ENCODE results near the gene LRRK1. TPM values are rescaled to one million over a fixed set of nuclear protein-coding genes. Genes with fewer than 3 reads are reported as not detected.

Gene LRRK1
- polyA plus RNA-seq, 1 of the 3 experiments (the other 2 are of a cell fraction): 6.9 TPM

DNA sequence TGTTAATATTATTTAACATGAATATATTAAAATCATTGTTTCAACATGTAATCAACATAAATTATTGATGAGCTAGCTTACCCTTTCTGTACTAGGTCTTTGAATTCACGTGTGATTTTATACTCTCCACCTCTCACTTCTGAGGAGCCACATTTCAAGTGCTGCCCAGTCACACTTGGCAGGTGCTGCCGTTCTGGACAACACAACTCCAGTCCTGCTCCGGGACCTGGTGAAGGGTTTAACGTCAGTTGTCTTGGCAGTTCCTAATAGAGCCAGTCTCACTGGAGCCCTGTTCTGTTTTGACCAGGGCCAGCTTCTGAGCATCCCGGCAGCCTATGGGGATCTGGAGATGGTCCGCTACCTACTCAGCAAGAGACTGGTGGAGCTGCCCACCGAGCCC lies 64.1 kb downstream of the LRRK1 start:
- no peak overlapping the region for H3K4me2 ChIP-seq
- no peaks in the 10 kb centered on the region for H3K9me3 ChIP-seq
- H3K9me2 ChIP-seq: no peaks in the 10 kb centered on the region
- H3K79me2 ChIP-seq (ENCODE audit: insufficient read depth): no peaks in the 10 kb centered on the region
- 92% methylated on average over 5 of the region's 7 CpGs for WGBS (ENCODE audit: low lambda C conversion rate)
- H3K27me3 ChIP-seq (ENCODE audit: insufficient read depth): no peaks in the 10 kb centered on the region
- no peaks in the 10 kb centered on the region for H3F3A ChIP-seq (replicated peaks; ENCODE audit: insufficient read depth)
- H3K27ac ChIP-seq (ENCODE audit: low read depth in 2 of 2, low read length in 1 of 2): no peak overlapping the region
- POLR2A ChIA-PET: no interaction called here
- H3K4me1 ChIP-seq (ENCODE audit: control insufficient read depth in 1 of 2, insufficient read depth in 2 of 2, low read depth in 1 of 2, low read length in 1 of 2): no peaks in the 10 kb centered on the region; a peak in 1 of 4 replicates
- H3K36me3 ChIP-seq (replicated peaks in 1 of 2; ENCODE audit: control insufficient read depth in 1 of 2, insufficient read depth in 2 of 2, low read length in 1 of 2): no peaks in the 10 kb centered on the region
- no peaks in the 10 kb centered on the region for H4K20me1 ChIP-seq (ENCODE audit: insufficient read depth)
- CTCF ChIA-PET: interaction anchor here (0.6 to 6.6 kb wide), 4 partner anchors 15 to 356 kb away, joined by 3 to 42 read pairs (median 4); no protein-coding TSS in a partner anchor
- no peak for TF ChIP-seq TCF12 (IDR thresholded peaks at IDR 0.05)
- no peak for TF ChIP-seq SIN3A (IDR thresholded peaks at IDR 0.05; ENCODE audit: borderline replicate concordance, low read depth, low read length)
- no peak for TF ChIP-seq FOXM1 (IDR thresholded peaks at IDR 0.05; ENCODE audit: low read depth)
- TF ChIP-seq, protein P1, sequence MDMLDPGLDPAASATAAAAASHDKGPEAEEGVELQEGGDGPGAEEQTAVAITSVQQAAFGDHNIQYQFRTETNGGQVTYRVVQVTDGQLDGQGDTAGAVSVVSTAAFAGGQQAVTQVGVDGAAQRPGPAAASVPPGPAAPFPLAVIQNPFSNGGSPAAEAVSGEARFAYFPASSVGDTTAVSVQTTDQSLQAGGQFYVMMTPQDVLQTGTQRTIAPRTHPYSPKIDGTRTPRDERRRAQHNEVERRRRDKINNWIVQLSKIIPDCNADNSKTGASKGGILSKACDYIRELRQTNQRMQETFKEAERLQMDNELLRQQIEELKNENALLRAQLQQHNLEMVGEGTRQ (IDR thresholded peaks at IDR 0.05; ENCODE audit: borderline replicate concordance, low read depth, low read length): no peak
- TF ChIP-seq MEF2A (IDR thresholded peaks at IDR 0.05; ENCODE audit: borderline replicate concordance, low read depth): no peak
- TF ChIP-seq RCOR1 (IDR thresholded peaks at IDR 0.05; ENCODE audit: low read length): no peak
- no peak for TF ChIP-seq FOSL2 (IDR thresholded peaks at IDR 0.05; ENCODE audit: borderline replicate concordance, low read depth)
- no peak for TF ChIP-seq RXRA (IDR thresholded peaks at IDR 0.05; ENCODE audit: borderline replicate concordance, low read depth)
- TF ChIP-seq ELF1 (IDR thresholded peaks at IDR 0.05): no peak
- no peak for TF ChIP-seq FOXJ3 (CRISPR knock-in tag; IDR thresholded peaks at IDR 0.05)
- TF ChIP-seq CHD2 (IDR thresholded peaks at IDR 0.05; ENCODE audit: low read length, partially characterized antibody): no peak
- TF ChIP-seq GABPA (IDR thresholded peaks at IDR 0.05; ENCODE audit: low read depth): no peak
- DNase-seq: no peak
- no peak overlapping the region for H3K4me3 ChIP-seq (ENCODE audit: low read depth in 2 of 2, low read length in 1 of 2)
- no peak overlapping the region for H3K9ac ChIP-seq
- H2AFZ ChIP-seq (ENCODE audit: low read depth): no peak overlapping the region

DNA sequence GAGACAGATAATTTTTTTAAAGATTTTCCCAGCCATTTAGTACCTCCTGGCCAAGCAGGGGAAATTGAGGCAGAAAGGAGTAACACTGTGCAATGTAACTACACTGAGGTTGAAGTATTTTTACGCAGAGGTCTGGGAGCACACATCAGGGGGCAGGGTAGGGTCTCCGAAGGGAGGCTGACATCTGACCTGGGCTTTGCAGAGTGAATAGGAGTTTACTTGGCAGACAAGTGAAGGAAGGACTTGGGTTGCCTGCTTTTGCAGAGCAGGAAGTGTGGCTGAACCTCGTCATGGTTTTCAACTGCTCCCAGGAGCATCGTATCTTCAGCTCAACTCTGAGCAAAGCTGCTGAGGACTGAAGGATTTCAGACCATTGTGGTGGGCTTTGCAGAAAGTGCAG lies 66.2 kb downstream of the LRRK1 start:
- H3F3A ChIP-seq (replicated peaks; ENCODE audit: insufficient read depth): no peaks in the 10 kb centered on the region
- H3K27me3 ChIP-seq (ENCODE audit: insufficient read depth): no peaks in the 10 kb centered on the region
- DNase-seq: no peak
- no peak overlapping the region for H2AFZ ChIP-seq (ENCODE audit: low read depth)
- H3K36me3 ChIP-seq (replicated peaks in 1 of 2; ENCODE audit: control insufficient read depth in 1 of 2, insufficient read depth in 2 of 2, low read length in 1 of 2): peaks cover 0 to 2% of the 10 kb centered on the region in 2 experiments
- no peak overlapping the region for H3K4me2 ChIP-seq
- CTCF ChIA-PET: interaction anchor here (6.6 kb wide), 1 partner anchor 22 kb away, joined by 42 read pairs; no protein-coding TSS in a partner anchor
- H3K79me2 ChIP-seq (ENCODE audit: insufficient read depth): no peaks in the 10 kb centered on the region
- POLR2A ChIA-PET: no interaction called here
- TF ChIP-seq RCOR1 (IDR thresholded peaks at IDR 0.05; ENCODE audit: low read length): no peak
- TF ChIP-seq, protein P2, sequence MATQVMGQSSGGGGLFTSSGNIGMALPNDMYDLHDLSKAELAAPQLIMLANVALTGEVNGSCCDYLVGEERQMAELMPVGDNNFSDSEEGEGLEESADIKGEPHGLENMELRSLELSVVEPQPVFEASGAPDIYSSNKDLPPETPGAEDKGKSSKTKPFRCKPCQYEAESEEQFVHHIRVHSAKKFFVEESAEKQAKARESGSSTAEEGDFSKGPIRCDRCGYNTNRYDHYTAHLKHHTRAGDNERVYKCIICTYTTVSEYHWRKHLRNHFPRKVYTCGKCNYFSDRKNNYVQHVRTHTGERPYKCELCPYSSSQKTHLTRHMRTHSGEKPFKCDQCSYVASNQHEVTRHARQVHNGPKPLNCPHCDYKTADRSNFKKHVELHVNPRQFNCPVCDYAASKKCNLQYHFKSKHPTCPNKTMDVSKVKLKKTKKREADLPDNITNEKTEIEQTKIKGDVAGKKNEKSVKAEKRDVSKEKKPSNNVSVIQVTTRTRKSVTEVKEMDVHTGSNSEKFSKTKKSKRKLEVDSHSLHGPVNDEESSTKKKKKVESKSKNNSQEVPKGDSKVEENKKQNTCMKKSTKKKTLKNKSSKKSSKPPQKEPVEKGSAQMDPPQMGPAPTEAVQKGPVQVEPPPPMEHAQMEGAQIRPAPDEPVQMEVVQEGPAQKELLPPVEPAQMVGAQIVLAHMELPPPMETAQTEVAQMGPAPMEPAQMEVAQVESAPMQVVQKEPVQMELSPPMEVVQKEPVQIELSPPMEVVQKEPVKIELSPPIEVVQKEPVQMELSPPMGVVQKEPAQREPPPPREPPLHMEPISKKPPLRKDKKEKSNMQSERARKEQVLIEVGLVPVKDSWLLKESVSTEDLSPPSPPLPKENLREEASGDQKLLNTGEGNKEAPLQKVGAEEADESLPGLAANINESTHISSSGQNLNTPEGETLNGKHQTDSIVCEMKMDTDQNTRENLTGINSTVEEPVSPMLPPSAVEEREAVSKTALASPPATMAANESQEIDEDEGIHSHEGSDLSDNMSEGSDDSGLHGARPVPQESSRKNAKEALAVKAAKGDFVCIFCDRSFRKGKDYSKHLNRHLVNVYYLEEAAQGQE (IDR thresholded peaks at IDR 0.05; ENCODE audit: low read depth, low read length): no peak
- TF ChIP-seq, protein P3, sequence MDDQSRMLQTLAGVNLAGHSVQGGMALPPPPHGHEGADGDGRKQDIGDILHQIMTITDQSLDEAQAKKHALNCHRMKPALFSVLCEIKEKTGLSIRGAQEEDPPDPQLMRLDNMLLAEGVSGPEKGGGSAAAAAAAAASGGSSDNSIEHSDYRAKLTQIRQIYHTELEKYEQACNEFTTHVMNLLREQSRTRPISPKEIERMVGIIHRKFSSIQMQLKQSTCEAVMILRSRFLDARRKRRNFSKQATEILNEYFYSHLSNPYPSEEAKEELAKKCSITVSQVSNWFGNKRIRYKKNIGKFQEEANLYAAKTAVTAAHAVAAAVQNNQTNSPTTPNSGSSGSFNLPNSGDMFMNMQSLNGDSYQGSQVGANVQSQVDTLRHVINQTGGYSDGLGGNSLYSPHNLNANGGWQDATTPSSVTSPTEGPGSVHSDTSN (IDR thresholded peaks at IDR 0.05): no peak
- no peak for TF ChIP-seq TEAD4 (IDR thresholded peaks at IDR 0.05; ENCODE audit: borderline replicate concordance, insufficient read depth)
- TF ChIP-seq GABPA (IDR thresholded peaks at IDR 0.05; ENCODE audit: low read depth): no peak
- no peak for TF ChIP-seq SMC3 (IDR thresholded peaks at IDR 0.05; ENCODE audit: low read depth, low read length)
- TF ChIP-seq, protein P4, sequence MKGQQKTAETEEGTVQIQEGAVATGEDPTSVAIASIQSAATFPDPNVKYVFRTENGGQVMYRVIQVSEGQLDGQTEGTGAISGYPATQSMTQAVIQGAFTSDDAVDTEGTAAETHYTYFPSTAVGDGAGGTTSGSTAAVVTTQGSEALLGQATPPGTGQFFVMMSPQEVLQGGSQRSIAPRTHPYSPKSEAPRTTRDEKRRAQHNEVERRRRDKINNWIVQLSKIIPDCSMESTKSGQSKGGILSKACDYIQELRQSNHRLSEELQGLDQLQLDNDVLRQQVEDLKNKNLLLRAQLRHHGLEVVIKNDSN (IDR thresholded peaks at IDR 0.05; ENCODE audit: borderline replicate concordance, low read depth): no peak
- TF ChIP-seq FOSL2 (IDR thresholded peaks at IDR 0.05; ENCODE audit: borderline replicate concordance, low read depth): no peak
- no peak for TF ChIP-seq YY1 (IDR thresholded peaks at IDR 0.05; ENCODE audit: low read depth)
- H3K4me1 ChIP-seq (ENCODE audit: control insufficient read depth in 1 of 2, insufficient read depth in 2 of 2, low read depth in 1 of 2, low read length in 1 of 2): no peaks in the 10 kb centered on the region; a peak in 1 of 4 replicates
- H3K4me3 ChIP-seq (ENCODE audit: low read depth in 2 of 2, low read length in 1 of 2): no peak overlapping the region
- no peaks in the 10 kb centered on the region for H4K20me1 ChIP-seq (ENCODE audit: insufficient read depth)
- no peaks in the 10 kb centered on the region for H3K9me3 ChIP-seq
- no peak overlapping the region for H3K27ac ChIP-seq (ENCODE audit: low read depth in 2 of 2, low read length in 1 of 2)
- 79% methylated on average over 4 of the region's 4 CpGs for WGBS (ENCODE audit: low lambda C conversion rate)
- H3K9me2 ChIP-seq: no peaks in the 10 kb centered on the region
- no peak overlapping the region for H3K9ac ChIP-seq
